HEK293 (cell line): Measurements from ENCODE around the gene ATP5F1D.

Experiments used
- CTCF ChIP-seq: fragments of 450-650 bp; formaldehyde crosslinking; IDR thresholded peaks from 2 replicates; pipeline ENCODE4 v1.5.1; 2016; ENCODE audit warnings: missing biosample characterization, missing genetic modification characterization
- HIC1 ChIP-seq: fragments of 450-650 bp; formaldehyde crosslinking; IDR thresholded peaks from 2 replicates; pipeline ENCODE4 v1.5.1; 2016; ENCODE audit warnings: missing biosample characterization, missing genetic modification characterization
- HOXA7 ChIP-seq: sonication (generic); formaldehyde crosslinking; IDR thresholded peaks from 2 replicates; pipeline ENCODE4 v1.8.1; 2022; ENCODE audit warnings: missing genetic modification reagents, borderline replicate concordance
- KLF7 ChIP-seq: fragments of 450-650 bp; formaldehyde crosslinking; IDR thresholded peaks from 2 replicates; pipeline ENCODE4 v1.5.1; 2016; ENCODE audit warnings: missing biosample characterization, missing genetic modification characterization, borderline replicate concordance
- PRDM1 ChIP-seq: fragments of 450-650 bp; formaldehyde crosslinking; IDR thresholded peaks from 2 replicates; pipeline ENCODE4; 2016; ENCODE audit warnings: missing biosample characterization, missing genetic modification characterization
- SCRT2 ChIP-seq: fragments of 450-650 bp; formaldehyde crosslinking; IDR thresholded peaks from 2 replicates; pipeline ENCODE4 v1.5.1; 2016; ENCODE audit warnings: missing biosample characterization, missing genetic modification characterization
- SP3 ChIP-seq: fragments of 450-650 bp; formaldehyde crosslinking; IDR thresholded peaks from 2 replicates; pipeline ENCODE4 v1.5.1; 2016; ENCODE audit warnings: missing biosample characterization, missing genetic modification characterization
- TCF7L2 ChIP-seq: IDR thresholded peaks from 2 replicates; pipeline ENCODE4 v1.6.1; 2011; ENCODE audit warnings: low read depth, mild to moderate bottlenecking, inconsistent platforms, low read length, moderate library complexity, borderline replicate concordance
- ZBTB11 ChIP-seq: fragments of 450-650 bp; formaldehyde crosslinking; conservative IDR thresholded peaks from 2 replicates; pipeline ENCODE4 v1.5.1; 2016; ENCODE audit warnings: low read depth, missing biosample characterization, missing genetic modification characterization
- ZBTB20 ChIP-seq: fragments of 450-650 bp; formaldehyde crosslinking; IDR thresholded peaks from 2 replicates; pipeline ENCODE4 v1.5.1; 2016; ENCODE audit warnings: missing biosample characterization, missing genetic modification characterization
- ZBTB8A ChIP-seq: fragments of 450-650 bp; formaldehyde crosslinking; IDR thresholded peaks from 2 replicates; pipeline ENCODE4 v1.5.1; 2016; ENCODE audit warnings: missing biosample characterization, missing genetic modification characterization
- ZEB2 ChIP-seq: fragments of 450-650 bp; formaldehyde crosslinking; IDR thresholded peaks from 2 replicates; pipeline ENCODE4 v1.5.1; 2016; ENCODE audit warnings: missing biosample characterization, missing genetic modification characterization
- ZIC2 ChIP-seq: fragments of 450-650 bp; formaldehyde crosslinking; IDR thresholded peaks from 2 replicates; pipeline ENCODE4 v1.5.1; 2016; ENCODE audit warnings: missing biosample characterization, missing genetic modification characterization
- ZNF114 ChIP-seq: fragments of 450-650 bp; formaldehyde crosslinking; IDR thresholded peaks from 2 replicates; pipeline ENCODE4 v1.5.0; 2017; ENCODE audit warnings: missing biosample characterization, missing genetic modification characterization
- ZNF155 ChIP-seq: fragments of 450-650 bp; formaldehyde crosslinking; IDR thresholded peaks from 2 replicates; pipeline ENCODE4 v1.5.1; 2016; ENCODE audit warnings: missing biosample characterization, missing genetic modification characterization
- ZNF18 ChIP-seq: fragments of 450-650 bp; formaldehyde crosslinking; IDR thresholded peaks from 2 replicates; pipeline ENCODE4 v1.5.1; 2016; ENCODE audit warnings: missing biosample characterization, missing genetic modification characterization
- ZNF37A ChIP-seq: fragments of 450-650 bp; IDR thresholded peaks from 2 replicates; pipeline ENCODE4 v1.5.1; 2018; ENCODE audit warnings: missing biosample characterization, missing genetic modification characterization
- ZNF473 ChIP-seq: fragments of 450-650 bp; formaldehyde crosslinking; IDR thresholded peaks from 2 replicates; pipeline ENCODE4 v1.5.1; 2017; ENCODE audit warnings: missing biosample characterization, missing genetic modification characterization
- ZNF501 ChIP-seq: fragments of 450-650 bp; formaldehyde crosslinking; IDR thresholded peaks from 2 replicates; pipeline ENCODE4 v1.5.1; 2016; ENCODE audit warnings: missing biosample characterization, missing genetic modification characterization
- ZNF521 ChIP-seq: fragments of 450-650 bp; formaldehyde crosslinking; IDR thresholded peaks from 2 replicates; pipeline ENCODE4 v1.5.1; 2017; ENCODE audit warnings: missing biosample characterization, mild to moderate bottlenecking, missing genetic modification characterization
- ZNF600 ChIP-seq: fragments of 450-650 bp; formaldehyde crosslinking; IDR thresholded peaks from 2 replicates; pipeline ENCODE4 v1.5.1; 2016; ENCODE audit warnings: missing biosample characterization, missing genetic modification characterization
- ZNF629 ChIP-seq: fragments of 450-650 bp; formaldehyde crosslinking; IDR thresholded peaks from 2 replicates; pipeline ENCODE4 v1.5.1; 2017; ENCODE audit warnings: missing biosample characterization, missing genetic modification characterization
- ZNF791 ChIP-seq: fragments of 450-650 bp; formaldehyde crosslinking; IDR thresholded peaks from 2 replicates; pipeline ENCODE4 v1.5.1; 2016; ENCODE audit warnings: missing biosample characterization, missing genetic modification characterization
- ZSCAN23 ChIP-seq: fragments of 450-650 bp; formaldehyde crosslinking; IDR thresholded peaks from 2 replicates; pipeline ENCODE4 v1.5.1; 2016; ENCODE audit warnings: missing biosample characterization, missing genetic modification characterization
- TF ChIP-seq, protein P1 (sequence below): fragments of 450-650 bp; formaldehyde crosslinking; IDR thresholded peaks from 2 replicates; pipeline ENCODE4 v1.5.1; 2016; ENCODE audit warnings: missing biosample characterization, missing genetic modification characterization, low read depth
- TF ChIP-seq, protein P2 (sequence below): fragments of 450-650 bp; formaldehyde crosslinking; IDR thresholded peaks from 2 replicates; pipeline ENCODE4 v1.5.1; 2016; ENCODE audit warnings: missing biosample characterization, missing genetic modification characterization

ATP5F1D gene

GRCh38 chr19:1268226-1269064, 26.9 kb downstream of the ATP5F1D start (continued):
- TF ChIP-seq HOXA7 (CRISPR knock-in tag) (no peak), SP3 (tag by site-specific recombination) (no peak), ZNF37A (no peak), ZBTB20 (peak; percentile 45), ZIC2 (tag by site-specific recombination) (peak; percentile 13; the same call in 1 of the 2 replicates), ZNF791 (tag by site-specific recombination) (no peak), SCRT2 (tag by site-specific recombination) (peak; percentile 69), ZBTB11 (no peak), ZNF18 (tag by site-specific recombination) (no peak), HIC1 (tag by site-specific recombination) (peak; percentile 57; the same call in 1 of the 2 replicates), ZNF629 (tag by site-specific recombination) (0 out of 2 replicates have a peak, but pooled peaks have one; percentile 13), PRDM1 (no peak), ZSCAN23 (tag by site-specific recombination) (no peak), ZBTB8A (tag by site-specific recombination) (peak; percentile 53), ZEB2 (tag by site-specific recombination) (peak; percentile 82; the same call in 1 of the 2 replicates), TCF7L2 (no peak), CTCF (no peak), ZNF114 (tag by site-specific recombination) (no peak), ZNF600 (tag by site-specific recombination) (peak; percentile 55; the same call in 1 of the 2 replicates), ZNF473 (no peak), ZNF521 (tag by site-specific recombination) (no peak), KLF7 (0 out of 2 replicates have a peak, but pooled peaks have one; percentile 28), ZNF501 (tag by site-specific recombination) (no peak), ZNF155 (tag by site-specific recombination) (no peak)
- TF ChIP-seq, protein P1, sequence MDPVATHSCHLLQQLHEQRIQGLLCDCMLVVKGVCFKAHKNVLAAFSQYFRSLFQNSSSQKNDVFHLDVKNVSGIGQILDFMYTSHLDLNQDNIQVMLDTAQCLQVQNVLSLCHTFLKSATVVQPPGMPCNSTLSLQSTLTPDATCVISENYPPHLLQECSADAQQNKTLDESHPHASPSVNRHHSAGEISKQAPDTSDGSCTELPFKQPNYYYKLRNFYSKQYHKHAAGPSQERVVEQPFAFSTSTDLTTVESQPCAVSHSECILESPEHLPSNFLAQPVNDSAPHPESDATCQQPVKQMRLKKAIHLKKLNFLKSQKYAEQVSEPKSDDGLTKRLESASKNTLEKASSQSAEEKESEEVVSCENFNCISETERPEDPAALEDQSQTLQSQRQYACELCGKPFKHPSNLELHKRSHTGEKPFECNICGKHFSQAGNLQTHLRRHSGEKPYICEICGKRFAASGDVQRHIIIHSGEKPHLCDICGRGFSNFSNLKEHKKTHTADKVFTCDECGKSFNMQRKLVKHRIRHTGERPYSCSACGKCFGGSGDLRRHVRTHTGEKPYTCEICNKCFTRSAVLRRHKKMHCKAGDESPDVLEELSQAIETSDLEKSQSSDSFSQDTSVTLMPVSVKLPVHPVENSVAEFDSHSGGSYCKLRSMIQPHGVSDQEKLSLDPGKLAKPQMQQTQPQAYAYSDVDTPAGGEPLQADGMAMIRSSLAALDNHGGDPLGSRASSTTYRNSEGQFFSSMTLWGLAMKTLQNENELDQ (tag by site-specific recombination) = no peak
- TF ChIP-seq, protein P2, sequence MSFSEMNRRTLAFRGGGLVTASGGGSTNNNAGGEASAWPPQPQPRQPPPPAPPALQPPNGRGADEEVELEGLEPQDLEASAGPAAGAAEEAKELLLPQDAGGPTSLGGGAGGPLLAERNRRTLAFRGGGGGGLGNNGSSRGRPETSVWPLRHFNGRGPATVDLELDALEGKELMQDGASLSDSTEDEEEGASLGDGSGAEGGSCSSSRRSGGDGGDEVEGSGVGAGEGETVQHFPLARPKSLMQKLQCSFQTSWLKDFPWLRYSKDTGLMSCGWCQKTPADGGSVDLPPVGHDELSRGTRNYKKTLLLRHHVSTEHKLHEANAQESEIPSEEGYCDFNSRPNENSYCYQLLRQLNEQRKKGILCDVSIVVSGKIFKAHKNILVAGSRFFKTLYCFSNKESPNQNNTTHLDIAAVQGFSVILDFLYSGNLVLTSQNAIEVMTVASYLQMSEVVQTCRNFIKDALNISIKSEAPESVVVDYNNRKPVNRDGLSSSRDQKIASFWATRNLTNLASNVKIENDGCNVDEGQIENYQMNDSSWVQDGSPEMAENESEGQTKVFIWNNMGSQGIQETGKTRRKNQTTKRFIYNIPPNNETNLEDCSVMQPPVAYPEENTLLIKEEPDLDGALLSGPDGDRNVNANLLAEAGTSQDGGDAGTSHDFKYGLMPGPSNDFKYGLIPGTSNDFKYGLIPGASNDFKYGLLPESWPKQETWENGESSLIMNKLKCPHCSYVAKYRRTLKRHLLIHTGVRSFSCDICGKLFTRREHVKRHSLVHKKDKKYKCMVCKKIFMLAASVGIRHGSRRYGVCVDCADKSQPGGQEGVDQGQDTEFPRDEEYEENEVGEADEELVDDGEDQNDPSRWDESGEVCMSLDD (tag by site-specific recombination) = peak; percentile 99
